Endodermal cell (in vitro differentiated cells): ENCODE data around the gene DUSP23. TPM values are rescaled to one million over a fixed set of nuclear protein-coding genes. Genes with fewer than 3 reads are reported as not detected.

Experiments
- DNase-seq: peaks from one replicate; pipeline ENCODE4 v3.0.0-alpha.2; 2017
- H3K27ac ChIP-seq: 2 replicates; pipeline ENCODE4 v1.5.1; 2013; ENCODE audit warnings: mild to moderate bottlenecking, low read depth, low read length, moderate library complexity
- H3K27me3 ChIP-seq: 2 replicates; pipeline ENCODE4 v1.6.1; 2013; ENCODE audit warnings: mild to moderate bottlenecking, low read length, moderate library complexity; ENCODE audit not compliant: insufficient read depth, control insufficient read depth, poor library complexity, severe bottlenecking
- H3K36me3 ChIP-seq: 2 replicates; pipeline ENCODE4 v1.7.0; 2013; ENCODE audit warnings: mild to moderate bottlenecking, low read length, moderate library complexity; ENCODE audit not compliant: control insufficient read depth, insufficient read depth
- H3K4me1 ChIP-seq: one replicate; pipeline ENCODE4 v1.7.0; 2013; ENCODE audit warnings: low read length; ENCODE audit not compliant: control insufficient read depth, insufficient read depth
- H3K4me3 ChIP-seq: 2 replicates; pipeline ENCODE4 v1.5.1; 2013; ENCODE audit warnings: mild to moderate bottlenecking, low read length, moderate library complexity
- H3K9ac ChIP-seq: 2 replicates; pipeline ENCODE4 v1.6.1; 2013; ENCODE audit warnings: mild to moderate bottlenecking, low read length, moderate library complexity; ENCODE audit not compliant: poor library complexity, severe bottlenecking; ENCODE audit errors: extremely low read depth
- H3K9me3 ChIP-seq: 2 replicates; pipeline ENCODE4 v1.6.1; 2013; ENCODE audit warnings: mild to moderate bottlenecking, low read length, moderate library complexity; ENCODE audit not compliant: control insufficient read depth
- H3K27ac Mint-ChIP-seq: 2 replicates; pipeline ENCODE4 v1.8.0; 2020; ENCODE audit warnings: mixed read lengths
- H3K27me3 Mint-ChIP-seq: 2 replicates; pipeline ENCODE4 v1.8.0; 2021; ENCODE audit warnings: mild to moderate bottlenecking, mixed read lengths; ENCODE audit not compliant: insufficient read depth
- H3K36me3 Mint-ChIP-seq: 2 replicates; pipeline ENCODE4 v1.8.0; 2020; ENCODE audit warnings: low read depth, mixed read lengths
- H3K4me1 Mint-ChIP-seq: 2 replicates; pipeline ENCODE4 v1.8.0; 2020; ENCODE audit warnings: mixed read lengths
- H3K4me3 Mint-ChIP-seq: 2 replicates; pipeline ENCODE4 v1.8.0; 2020; ENCODE audit warnings: mild to moderate bottlenecking, moderate library complexity, mixed read lengths
- H3K9me3 Mint-ChIP-seq: 2 replicates; pipeline ENCODE4 v1.8.0; 2020; ENCODE audit warnings: mild to moderate bottlenecking, mixed read lengths
- CTCF ChIP-seq: fragments of 200-600 bp; sonication (generic); conservative IDR thresholded peaks from 2 replicates; pipeline ENCODE4 v1.5.0; 2021; ENCODE audit warnings: antibody characterized with exemption, mild to moderate bottlenecking
- WGBS, 2 experiments: methylation state at CpG; one replicate each; pipeline versions ENCODE4 v1.1.5 to v1.1.7; 2013; ENCODE audit warnings: missing lambda C conversion rate in 2 of 2, mixed read lengths in 1 of 2; ENCODE audit not compliant: insufficient coverage in 1 of 2, insufficient read length in 1 of 2; 5-methylcytosine and 5-hydroxymethylcytosine counted together
- total RNA-seq, 2 donors: library from RNA; stranded (reverse); fragmentation: NEBNext Ultra II Directional in 1 of 2; extraction: Animal tissue kit (Norgen Biotek cat#: 25700) in 1 of 2; gene quantifications; 2 replicates in 1 of 2; 3 replicates in 1 of 2; pipeline ENCODE4 v1.2.1, GENCODE V29; 2021

DUSP23 gene
- total RNA-seq, 2 donors from 2014 or later = 28.8 to 32.3 TPM

- H3K9ac ChIP-seq = no peak overlapping the region
- Mint-ChIP-seq H3K36me3 (peaks cover 8% of the 10 kb centered on the region), H3K27me3 (peaks cover 7% of the 10 kb centered on the region), H3K4me3 (no peak overlapping the region), H3K27ac (no peak overlapping the region), H3K9me3 (no peaks in the 10 kb centered on the region), H3K4me1 (peaks cover 16% of the 10 kb centered on the region)
- H3K27me3 ChIP-seq = no peaks in the 10 kb centered on the region
- DNase-seq = peak; percentile 65
- H3K4me3 ChIP-seq = no peak overlapping the region
- H3K9me3 ChIP-seq = no peaks in the 10 kb centered on the region
- H3K36me3 ChIP-seq = no peaks in the 10 kb centered on the region
- no peak overlapping the region for H3K27ac ChIP-seq
- WGBS, 2 experiments = no CpG with 5 or more reads among the region's 1 CpG
- no peaks in the 10 kb centered on the region for H3K4me1 ChIP-seq
- no peak for TF ChIP-seq CTCF
These were observed 3.0 kb downstream of the DUSP23 start for GRCh38 chr1:159783724-159784123.

- H3K27ac Mint-ChIP-seq = no peak overlapping the region
- WGBS, 2 experiments = 82 to 86% methylated on average over 3 of the region's 3 CpGs
- H3K4me3 Mint-ChIP-seq = no peak overlapping the region
- TF ChIP-seq CTCF = no peak
- Histone ChIP-seq H3K27ac (no peak overlapping the region), H3K4me3 (no peak overlapping the region), H3K36me3 (no peaks in the 10 kb centered on the region), H3K4me1 (no peaks in the 10 kb centered on the region), H3K27me3 (no peaks in the 10 kb centered on the region), H3K9ac (no peak overlapping the region), H3K9me3 (no peaks in the 10 kb centered on the region)
- no peak for DNase-seq
- H3K27me3 Mint-ChIP-seq = peaks cover 7% of the 10 kb centered on the region
- H3K9me3 Mint-ChIP-seq = no peaks in the 10 kb centered on the region
- peaks cover 8% of the 10 kb centered on the region for H3K36me3 Mint-ChIP-seq
- peaks cover 7% of the 10 kb centered on the region for H3K4me1 Mint-ChIP-seq
These were observed 5.7 kb downstream of the DUSP23 start for GRCh38 chr1:159786465-159786864.

GRCh38 chr1:159786966-159787365 lies 6.2 kb downstream of the DUSP23 start:
- no peaks in the 10 kb centered on the region for H3K9me3 Mint-ChIP-seq
- H3K4me3 Mint-ChIP-seq = no peak overlapping the region
- peaks cover 6% of the 10 kb centered on the region for H3K36me3 Mint-ChIP-seq
- TF ChIP-seq CTCF = no peak
- no peak overlapping the region for H3K9ac ChIP-seq
- H3K27ac ChIP-seq = no peak overlapping the region
- peaks cover 2% of the 10 kb centered on the region for H3K27me3 Mint-ChIP-seq
- no peaks in the 10 kb centered on the region for H3K36me3 ChIP-seq
- DNase-seq = no peak
- H3K27ac Mint-ChIP-seq = no peak overlapping the region
- H3K9me3 ChIP-seq = no peaks in the 10 kb centered on the region
- 89 to 92% methylated on average over 2 to 3 of the region's 3 CpGs for WGBS, 2 experiments
- peaks cover 7% of the 10 kb centered on the region for H3K4me1 Mint-ChIP-seq
- no peak overlapping the region for H3K4me3 ChIP-seq
- no peaks in the 10 kb centered on the region for H3K4me1 ChIP-seq
- H3K27me3 ChIP-seq = no peaks in the 10 kb centered on the region
